ENCODE measurements around the gene CREB3L2.

DNA sequence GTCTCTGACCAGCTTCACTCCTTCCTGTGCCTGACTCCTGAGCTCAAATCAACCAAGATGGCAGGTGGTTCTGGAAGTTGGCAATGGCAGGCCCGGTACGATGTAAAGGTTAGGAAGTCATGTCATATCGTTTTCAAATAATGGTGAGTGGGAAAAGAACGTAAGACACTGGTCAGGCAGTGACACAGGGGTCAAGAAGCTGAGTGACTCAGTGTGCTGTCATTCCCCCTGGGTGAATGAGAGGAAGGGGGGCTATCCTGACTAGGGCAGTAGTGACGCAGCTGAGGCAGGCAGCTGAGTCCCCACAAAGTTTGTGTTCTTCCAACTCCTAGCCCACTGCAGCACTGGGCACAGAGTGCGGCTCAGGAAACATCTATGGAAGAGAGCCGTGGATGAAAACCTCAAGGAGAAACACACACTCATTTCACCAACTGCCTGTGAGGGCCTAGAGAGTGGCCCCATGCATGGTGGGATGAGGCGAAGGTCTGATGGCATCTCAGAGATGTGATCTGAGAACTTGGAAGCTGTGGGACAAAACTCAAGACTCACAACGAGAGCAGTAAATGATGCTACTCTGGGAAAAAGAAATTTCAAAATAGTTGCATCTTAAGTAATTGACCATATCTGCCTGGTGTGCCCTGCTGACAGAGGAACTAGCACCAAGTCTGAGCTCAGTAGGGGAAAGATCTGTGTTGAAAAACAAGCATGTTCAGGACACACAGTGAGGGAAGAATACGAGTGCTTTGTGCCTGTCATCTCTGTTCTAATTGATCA lies 23.2 kb downstream of the CREB3L2 start:
- TF ChIP-seq, protein P1, sequence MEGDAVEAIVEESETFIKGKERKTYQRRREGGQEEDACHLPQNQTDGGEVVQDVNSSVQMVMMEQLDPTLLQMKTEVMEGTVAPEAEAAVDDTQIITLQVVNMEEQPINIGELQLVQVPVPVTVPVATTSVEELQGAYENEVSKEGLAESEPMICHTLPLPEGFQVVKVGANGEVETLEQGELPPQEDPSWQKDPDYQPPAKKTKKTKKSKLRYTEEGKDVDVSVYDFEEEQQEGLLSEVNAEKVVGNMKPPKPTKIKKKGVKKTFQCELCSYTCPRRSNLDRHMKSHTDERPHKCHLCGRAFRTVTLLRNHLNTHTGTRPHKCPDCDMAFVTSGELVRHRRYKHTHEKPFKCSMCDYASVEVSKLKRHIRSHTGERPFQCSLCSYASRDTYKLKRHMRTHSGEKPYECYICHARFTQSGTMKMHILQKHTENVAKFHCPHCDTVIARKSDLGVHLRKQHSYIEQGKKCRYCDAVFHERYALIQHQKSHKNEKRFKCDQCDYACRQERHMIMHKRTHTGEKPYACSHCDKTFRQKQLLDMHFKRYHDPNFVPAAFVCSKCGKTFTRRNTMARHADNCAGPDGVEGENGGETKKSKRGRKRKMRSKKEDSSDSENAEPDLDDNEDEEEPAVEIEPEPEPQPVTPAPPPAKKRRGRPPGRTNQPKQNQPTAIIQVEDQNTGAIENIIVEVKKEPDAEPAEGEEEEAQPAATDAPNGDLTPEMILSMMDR (conservative IDR thresholded peaks at IDR 0.05; ENCODE audit: low read depth, low read length): no peak
- TF ChIP-seq EZH2 (IDR thresholded peaks at IDR 0.05; ENCODE audit: low read length, unreplicated experiment) (no peak), EZH2phosphoT487 (IDR thresholded peaks at IDR 0.05; ENCODE audit: borderline replicate concordance, low read length) (no peak)

Data from PC-3 (cell line).